ENCODE data around the gene HSF5. TPM values are rescaled to one million over a fixed set of nuclear protein-coding genes. Genes with fewer than 3 reads are reported as not detected.
A peak's percentile ranks its signal among the peaks of the same experiment; 100 is the strongest.

HSF5 gene
- total RNA-seq, 2 donors from 2014 or later = 0.07 TPM; not detected in 1

- H3K9ac ChIP-seq (ENCODE audit: low read depth in 2 of 2, low read length in 2 of 2) = peak overlapping the region in 1 of 2 donors; percentile 73
- H3K4me1 ChIP-seq = peaks cover 5% of the 10 kb centered on the region
- no peaks in the 10 kb centered on the region for H3K27me3 ChIP-seq
- H3K36me3 ChIP-seq = no peaks in the 10 kb centered on the region
- no peak overlapping the region for H3K4me3 ChIP-seq
- TF ChIP-seq CTCF (IDR thresholded peaks at IDR 0.05) = no peak
- no peak overlapping the region for H3K27ac ChIP-seq
- no peak for DNase-seq
- intact Hi-C loops (cut with DNase I) = no loop called here
- H3K9me3 ChIP-seq = no peaks in the 10 kb centered on the region
These were observed 97.3 kb downstream of the HSF5 start for GRCh38 chr17:58390884-58391283.

- H3K27ac ChIP-seq = peak overlapping the region; percentile 76
- no peaks in the 10 kb centered on the region for H3K27me3 ChIP-seq
- H3K9ac ChIP-seq (ENCODE audit: low read depth in 2 of 2, low read length in 2 of 2) = peak overlapping the region in 1 of 2 donors; percentile 57
- no peak for TF ChIP-seq CTCF (IDR thresholded peaks at IDR 0.05)
- H3K9me3 ChIP-seq = no peaks in the 10 kb centered on the region
- DNase-seq = no peak
- peaks cover 5% of the 10 kb centered on the region for H3K4me1 ChIP-seq
- intact Hi-C loops (cut with DNase I) = no loop called here
- H3K4me3 ChIP-seq = no peak overlapping the region
- H3K36me3 ChIP-seq = no peaks in the 10 kb centered on the region
These were observed 99.7 kb downstream of the HSF5 start for GRCh38 chr17:58388302-58389190.

GRCh38 chr17:58387834-58388233 is 100.4 kb downstream of the HSF5 start:
- peak overlapping the region in 1 of 2 donors; percentile 57 for H3K9ac ChIP-seq (ENCODE audit: low read depth in 2 of 2, low read length in 2 of 2)
- H3K36me3 ChIP-seq = no peaks in the 10 kb centered on the region
- peak; percentile 82 for DNase-seq
- peaks cover 10% of the 10 kb centered on the region for H3K4me1 ChIP-seq
- TF ChIP-seq CTCF (IDR thresholded peaks at IDR 0.05) = no peak
- intact Hi-C loops (cut with DNase I) = no loop called here
- H3K9me3 ChIP-seq = no peaks in the 10 kb centered on the region
- H3K27ac ChIP-seq = peak overlapping the region; percentile 76
- H3K27me3 ChIP-seq = no peaks in the 10 kb centered on the region
- H3K4me3 ChIP-seq = no peak overlapping the region

GRCh38 chr17:58386708-58387107 is 101.5 kb downstream of the HSF5 start:
- Histone ChIP-seq H3K36me3 (no peaks in the 10 kb centered on the region), H3K4me3 (no peak overlapping the region), H3K27me3 (no peaks in the 10 kb centered on the region), H3K9me3 (no peaks in the 10 kb centered on the region), H3K4me1 (peaks cover 10% of the 10 kb centered on the region), H3K9ac (ENCODE audit: low read depth in 2 of 2, low read length in 2 of 2) (no peak overlapping the region), H3K27ac (no peak overlapping the region)
- intact Hi-C loops (cut with DNase I) = no loop called here
- no peak for TF ChIP-seq CTCF (IDR thresholded peaks at IDR 0.05)
- no peak for DNase-seq

- Histone ChIP-seq H3K9me3 (no peaks in the 10 kb centered on the region), H3K4me1 (peaks cover 10% of the 10 kb centered on the region), H3K9ac (ENCODE audit: low read depth in 2 of 2, low read length in 2 of 2) (no peak overlapping the region), H3K27ac (no peak overlapping the region), H3K27me3 (no peaks in the 10 kb centered on the region), H3K4me3 (no peak overlapping the region), H3K36me3 (no peaks in the 10 kb centered on the region)
- peak; percentile 10 for DNase-seq
- TF ChIP-seq CTCF (IDR thresholded peaks at IDR 0.05) = no peak
- intact Hi-C loops (cut with DNase I) = no loop called here
These were observed 102.8 kb downstream of the HSF5 start for GRCh38 chr17:58385359-58385899.
